ENCODE measurements around the gene ABCC1.

Gene ABCC1

GRCh38 chr16:16050106-16050505, 100.7 kb downstream of the ABCC1 start:
- DNase-seq, result no peak

GRCh38 chr16:16051132-16051531, 101.7 kb downstream of the ABCC1 start:
- no peak for DNase-seq

- peak; percentile 21 for DNase-seq
Observed at GRCh38 chr16:16052916-16053315, 103.5 kb downstream of the ABCC1 start.

GRCh38 chr16:16057102-16057501, 107.7 kb downstream of the ABCC1 start:
- no peak for DNase-seq

- no peak for DNase-seq
Observed at GRCh38 chr16:16059160-16059559, 109.7 kb downstream of the ABCC1 start.

GRCh38 chr16:16059895-16060590, 110.6 kb downstream of the ABCC1 start:
- DNase-seq, result no peak

- no peak for DNase-seq
Observed at GRCh38 chr16:16062023-16062937, 112.9 kb downstream of the ABCC1 start.

- no peak for DNase-seq
Observed at GRCh38 chr16:16063683-16064082, 114.3 kb downstream of the ABCC1 start.

- DNase-seq, result no peak
Observed at GRCh38 chr16:16064874-16065384, 115.5 kb downstream of the ABCC1 start.

GRCh38 chr16:16067127-16067526, 117.7 kb downstream of the ABCC1 start:
- peak; percentile 12 for DNase-seq

- DNase-seq, result peak; percentile 20
Observed at GRCh38 chr16:16071631-16072244, 122.3 kb downstream of the ABCC1 start.

GRCh38 chr16:16073001-16073545, 123.7 kb downstream of the ABCC1 start:
- peak; percentile 41 for DNase-seq

- DNase-seq, result peak; percentile 97
Observed at GRCh38 chr16:16073891-16074881, 124.8 kb downstream of the ABCC1 start.

- no peak for DNase-seq
Observed at GRCh38 chr16:16075488-16076422, 126.3 kb downstream of the ABCC1 start.

- no peak for DNase-seq
Observed at GRCh38 chr16:16076423-16076813, 127.0 kb downstream of the ABCC1 start.

- no peak for DNase-seq
Observed at GRCh38 chr16:16080465-16081065, 131.1 kb downstream of the ABCC1 start.

- no peak for DNase-seq
Observed at GRCh38 chr16:16081141-16081540, 131.7 kb downstream of the ABCC1 start.

GRCh38 chr16:16082255-16082654, 132.8 kb downstream of the ABCC1 start:
- DNase-seq, result no peak

GRCh38 chr16:16083421-16084156, 134.2 kb downstream of the ABCC1 start:
- DNase-seq, result peak; percentile 55
